SK-N-SH (cell line): Measurements from ENCODE around the gene MPDZ. TPM values are rescaled to one million over a fixed set of nuclear protein-coding genes. Genes with fewer than 3 reads are reported as not detected.

ENCODE experiments used
- CTCF ChIA-PET: fragments of 300-600, 350-600 bp; formaldehyde crosslinking; extraction: SDS; loops from one replicate; lab custom pipeline; 2021; lab: Yijun Ruan, JAX
- POLR2A ChIA-PET: fragments of 350-600 bp; sonication (Branson Sonifier 250); formaldehyde crosslinking; extraction: SDS; loops from one replicate; lab custom pipeline; 2020; ENCODE audit warnings: antibody characterized with exemption, inconsistent platforms; lab: Yijun Ruan, JAX
- DNase-seq: peaks from one replicate; pipeline ENCODE4 v3.0.0; 2012
- H2AFZ ChIP-seq: fragments of 200-600 bp; sonication (generic); 2 replicates; pipeline ENCODE4 v1.8.1; 2016; ENCODE audit warnings: antibody characterized with exemption, mild to moderate bottlenecking, low read depth
- H3F3A ChIP-seq: fragments of 200-600 bp; sonication (generic); replicated peaks from 2 replicates; pipeline ENCODE3; 2016; ENCODE audit warnings: antibody characterized with exemption, mild to moderate bottlenecking; ENCODE audit not compliant: insufficient read depth
- H3K27ac ChIP-seq, 2 experiments: fragments of 200-500 bp in 1 of 2; fragments of 200-600 bp in 1 of 2; sonication (Bioruptor generic) in 1 of 2; sonication (generic), shearing (Covaris generic) in 1 of 2; 2 replicates each; pipeline versions ENCODE4 v1.5.1 to v1.6.1; 2014 to 2016; ENCODE audit warnings: low read depth in 2 of 2, inconsistent platforms in 1 of 2, low read length in 1 of 2, mild to moderate bottlenecking in 1 of 2, mixed read lengths in 1 of 2
- H3K27me3 ChIP-seq: fragments of 200-600 bp; sonication (generic), shearing (Covaris generic); 2 replicates; pipeline ENCODE4 v1.6.1; 2016; ENCODE audit warnings: mixed run types; ENCODE audit not compliant: insufficient read depth
- H3K36me3 ChIP-seq, 2 experiments: fragments of 200-500 bp in 1 of 2; fragments of 200-600 bp in 1 of 2; sonication (Bioruptor generic) in 1 of 2; sonication (generic) in 1 of 2; replicated peaks in 1 of 2; 2 replicates each; pipeline versions ENCODE3 to v1.5.1; 2014 to 2016; ENCODE audit warnings: low read length in 1 of 2, mild to moderate bottlenecking in 1 of 2; ENCODE audit not compliant: insufficient read depth in 2 of 2, control insufficient read depth in 1 of 2
- H3K4me1 ChIP-seq, 2 experiments: fragments of 200-500 bp in 1 of 2; fragments of 200-600 bp in 1 of 2; sonication (Bioruptor generic) in 1 of 2; sonication (generic), shearing (Covaris generic) in 1 of 2; 2 replicates each; pipeline versions ENCODE4 v1.5.1 to v1.6.1; 2014 to 2016; ENCODE audit warnings: low read depth in 1 of 2, low read length in 1 of 2, mixed run types in 1 of 2; ENCODE audit not compliant: insufficient read depth in 2 of 2, control insufficient read depth in 1 of 2
- H3K4me2 ChIP-seq: fragments of 200-600 bp; sonication (generic), shearing (Covaris generic); 2 replicates; pipeline ENCODE4 v1.6.1; 2017; ENCODE audit warnings: mixed run types
- H3K4me3 ChIP-seq, 2 experiments: fragments of 200-500 bp in 1 of 2; fragments of 200-600 bp in 1 of 2; sonication (Bioruptor generic) in 1 of 2; sonication (generic), shearing (Covaris generic) in 1 of 2; 2 replicates each; pipeline versions ENCODE4 v1.5.1 to v1.8.1; 2014 to 2016; ENCODE audit warnings: low read depth in 2 of 2, inconsistent platforms in 1 of 2, low read length in 1 of 2, mild to moderate bottlenecking in 1 of 2, mixed read lengths in 1 of 2, moderate library complexity in 1 of 2
- H3K79me2 ChIP-seq: fragments of 200-600 bp; sonication (generic); 2 replicates; pipeline ENCODE4 v1.8.1; 2017; ENCODE audit warnings: mild to moderate bottlenecking; ENCODE audit not compliant: insufficient read depth
- H3K9ac ChIP-seq: fragments of 200-600 bp; sonication (generic); 2 replicates; pipeline ENCODE4 v1.6.1; 2017; ENCODE audit warnings: mixed run types
- H3K9me2 ChIP-seq: fragments of 200-600 bp; sonication (generic); 2 replicates; pipeline ENCODE4 v1.6.1; 2017; ENCODE audit warnings: mixed run types
- H3K9me3 ChIP-seq: fragments of 200-600 bp; sonication (generic); 2 replicates; pipeline ENCODE4 v1.6.1; 2017; ENCODE audit warnings: mixed run types, mild to moderate bottlenecking, moderate library complexity
- H4K20me1 ChIP-seq: fragments of 200-600 bp; sonication (generic); 2 replicates; pipeline ENCODE4 v1.6.1; 2017; ENCODE audit warnings: mild to moderate bottlenecking, mixed run types; ENCODE audit not compliant: insufficient read depth
- CHD2 ChIP-seq: fragments of 150-350 bp; IDR thresholded peaks from 2 replicates; pipeline ENCODE4 v1.6.1; 2018; ENCODE audit warnings: low read length; ENCODE audit not compliant: partially characterized antibody
- ELF1 ChIP-seq: IDR thresholded peaks from 2 replicates; pipeline ENCODE4 v1.4.0; 2012
- EP300 ChIP-seq, 2 experiments: IDR thresholded peaks; 2 replicates each; pipeline versions ENCODE4 v1.4.0 to v1.6.1; 2012; ENCODE audit warnings: borderline replicate concordance in 1 of 2, low read depth in 1 of 2, low read length in 1 of 2
- EZH2phosphoT487 ChIP-seq: fragments of 200-600 bp; sonication (generic); IDR thresholded peaks from 2 replicates; pipeline ENCODE4 v1.6.1; 2017; ENCODE audit warnings: low read depth, mixed run types, mild to moderate bottlenecking, antibody characterized with exemption, moderate library complexity, borderline replicate concordance
- FOSL2 ChIP-seq: IDR thresholded peaks from 2 replicates; pipeline ENCODE4 v1.4.0; 2012; ENCODE audit warnings: low read depth, mild to moderate bottlenecking, moderate library complexity, borderline replicate concordance
- FOXJ3 ChIP-seq: sonication (generic); formaldehyde crosslinking; IDR thresholded peaks from 2 replicates; pipeline ENCODE4 v1.5.1; 2020; ENCODE audit warnings: mild to moderate bottlenecking, missing genetic modification reagents
- GABPA ChIP-seq: IDR thresholded peaks from 2 replicates; pipeline ENCODE4 v1.4.0; 2012; ENCODE audit warnings: low read depth, mild to moderate bottlenecking
- GATA2 ChIP-seq: sonication (generic); formaldehyde crosslinking; IDR thresholded peaks from 2 replicates; pipeline ENCODE4 v1.5.0; 2020; ENCODE audit warnings: mild to moderate bottlenecking, missing genetic modification reagents
- JUND ChIP-seq: IDR thresholded peaks from 2 replicates; pipeline ENCODE4 v1.4.0; 2012
- MXI1 ChIP-seq: IDR thresholded peaks from 2 replicates; pipeline ENCODE4 v1.6.1; 2012; ENCODE audit warnings: mild to moderate bottlenecking, low read depth, low read length, improper control_type of control experiment
- NFIC ChIP-seq: IDR thresholded peaks from 2 replicates; pipeline ENCODE4 v1.4.0; 2012; ENCODE audit warnings: borderline replicate concordance
- PBX3 ChIP-seq: IDR thresholded peaks from 2 replicates; pipeline ENCODE4; 2012
- RAD21 ChIP-seq: IDR thresholded peaks from 2 replicates; pipeline ENCODE4 v1.6.1; 2012; ENCODE audit warnings: mild to moderate bottlenecking, low read length
- RCOR1 ChIP-seq: fragments of 150-350 bp; IDR thresholded peaks from 2 replicates; pipeline ENCODE4 v1.6.1; 2017; ENCODE audit warnings: antibody characterized with exemption, low read length
- RXRA ChIP-seq: IDR thresholded peaks from 2 replicates; pipeline ENCODE4 v1.4.0; 2012; ENCODE audit warnings: low read depth, mild to moderate bottlenecking, borderline replicate concordance
- SIN3A ChIP-seq: IDR thresholded peaks from 2 replicates; pipeline ENCODE4 v1.6.1; 2012; ENCODE audit warnings: low read depth, mild to moderate bottlenecking, low read length, moderate library complexity, borderline replicate concordance
- TCF12 ChIP-seq: IDR thresholded peaks from 2 replicates; pipeline ENCODE4 v1.4.0; 2012
- TEAD4 ChIP-seq: IDR thresholded peaks from 2 replicates; pipeline ENCODE4 v1.4.0; 2012; ENCODE audit warnings: mild to moderate bottlenecking, borderline replicate concordance; ENCODE audit not compliant: insufficient read depth
- USF1 ChIP-seq: IDR thresholded peaks from 2 replicates; pipeline ENCODE4 v1.4.0; 2012; ENCODE audit warnings: low read depth, borderline replicate concordance
- YY1 ChIP-seq: IDR thresholded peaks from 2 replicates; pipeline ENCODE4 v1.4.0; 2012; ENCODE audit warnings: low read depth, mild to moderate bottlenecking
- WGBS: methylation state at CpG from one replicate; pipeline ENCODE4 v1.1.6; 2017; ENCODE audit warnings: low lambda C conversion rate; 5-methylcytosine and 5-hydroxymethylcytosine counted together
- polyA plus RNA-seq, 3 experiments: library from polyadenylated mRNA; depleted of rRNA; stranded (reverse); fragments of >200 nt; gene quantifications; 2 replicates each; pipeline ENCODE4 v1.2.3, GENCODE V29; 2012
- TF ChIP-seq, protein P1 (sequence below): fragments of 200-600 bp; sonication (generic); IDR thresholded peaks from 2 replicates; pipeline ENCODE4 v1.6.1; 2017; ENCODE audit warnings: antibody characterized with exemption, mild to moderate bottlenecking, moderate library complexity
- TF ChIP-seq, protein P2 (sequence below): IDR thresholded peaks from 2 replicates; pipeline ENCODE4 v1.4.0; 2012; ENCODE audit warnings: low read depth
- TF ChIP-seq, protein P3 (sequence below): fragments of 150-350 bp; IDR thresholded peaks from 2 replicates; pipeline ENCODE4 v1.6.1; 2016; ENCODE audit warnings: mild to moderate bottlenecking, low read depth, low read length

MPDZ gene
- polyA plus RNA-seq, 1 of the 3 experiments (the other 2 are of a cell fraction) = 20.5 TPM

DNA sequence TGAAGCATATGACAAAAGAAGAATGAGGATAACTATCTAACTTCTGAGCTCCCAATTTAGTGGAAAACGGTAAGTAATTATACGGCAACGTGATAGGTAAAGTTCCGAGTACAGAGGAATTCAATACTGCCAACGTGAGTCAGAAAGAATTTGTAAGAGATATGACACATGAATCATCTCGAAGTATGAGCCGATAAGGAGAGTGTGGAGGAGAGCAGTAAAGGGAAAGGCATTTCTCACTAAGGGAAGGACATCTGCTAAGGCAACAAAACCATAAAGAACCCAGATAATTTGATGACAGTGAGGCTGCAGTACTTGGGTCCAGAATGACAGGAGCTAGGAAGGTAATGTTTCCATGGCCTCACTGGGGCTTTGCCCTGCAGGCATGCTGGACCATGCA lies 11.0 kb downstream of the MPDZ start (continued):
- TF ChIP-seq USF1 (0 out of 2 replicates have a peak, but pooled peaks have one; percentile 17), MXI1 (no peak), ELF1 (no peak), RCOR1 (no peak), SIN3A (peak; percentile 60; the same call in 1 of the 2 replicates), TEAD4 (peak; percentile 61; the same call in 1 of the 2 replicates), CHD2 (no peak)
- TF ChIP-seq, protein P1, sequence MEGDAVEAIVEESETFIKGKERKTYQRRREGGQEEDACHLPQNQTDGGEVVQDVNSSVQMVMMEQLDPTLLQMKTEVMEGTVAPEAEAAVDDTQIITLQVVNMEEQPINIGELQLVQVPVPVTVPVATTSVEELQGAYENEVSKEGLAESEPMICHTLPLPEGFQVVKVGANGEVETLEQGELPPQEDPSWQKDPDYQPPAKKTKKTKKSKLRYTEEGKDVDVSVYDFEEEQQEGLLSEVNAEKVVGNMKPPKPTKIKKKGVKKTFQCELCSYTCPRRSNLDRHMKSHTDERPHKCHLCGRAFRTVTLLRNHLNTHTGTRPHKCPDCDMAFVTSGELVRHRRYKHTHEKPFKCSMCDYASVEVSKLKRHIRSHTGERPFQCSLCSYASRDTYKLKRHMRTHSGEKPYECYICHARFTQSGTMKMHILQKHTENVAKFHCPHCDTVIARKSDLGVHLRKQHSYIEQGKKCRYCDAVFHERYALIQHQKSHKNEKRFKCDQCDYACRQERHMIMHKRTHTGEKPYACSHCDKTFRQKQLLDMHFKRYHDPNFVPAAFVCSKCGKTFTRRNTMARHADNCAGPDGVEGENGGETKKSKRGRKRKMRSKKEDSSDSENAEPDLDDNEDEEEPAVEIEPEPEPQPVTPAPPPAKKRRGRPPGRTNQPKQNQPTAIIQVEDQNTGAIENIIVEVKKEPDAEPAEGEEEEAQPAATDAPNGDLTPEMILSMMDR = no peak

GRCh38 chr9:13267743-13268142 lies 11.7 kb downstream of the MPDZ start:
- Histone ChIP-seq H3K36me3 (no peaks in the 10 kb centered on the region), H3K4me3 (no peak overlapping the region), H3K9me3 (no peaks in the 10 kb centered on the region), H3K9ac (peak overlapping the region; percentile 28; the same call in 1 of the 2 replicates), H4K20me1 (0 out of 2 replicates have a peak, but pooled peaks cover 3% of the 10 kb centered on the region), H2AFZ (no peak overlapping the region), H3K27ac (peak overlapping the region; percentile 45 to 81; a peak in 3 of 4 replicates), H3K4me2 (peak overlapping the region; percentile 23; the same call in 1 of the 2 replicates), H3F3A (peaks cover 28% of the 10 kb centered on the region), H3K27me3 (no peaks in the 10 kb centered on the region), H3K4me1 (peaks cover 7 to 22% of the 10 kb centered on the region in 2 experiments; a peak in 3 of 4 replicates), H3K79me2 (peaks cover 83% of the 10 kb centered on the region), H3K9me2 (no peaks in the 10 kb centered on the region)
- ChIA-PET POLR2A (no interaction called here), CTCF (interaction anchor here (0.7 to 1.0 kb wide), 3 partner anchors 13 to 154 kb away, joined by 3 to 4 read pairs (median 4); no protein-coding TSS in a partner anchor)
- 10% methylated on average over 2 of the region's 2 CpGs for WGBS
- no peak for DNase-seq
- TF ChIP-seq RCOR1 = no peak
- TF ChIP-seq YY1 = no peak
- TF ChIP-seq PBX3 = peak; percentile 85
- peak; percentile 47; the same call in 1 of the 2 replicates for TF ChIP-seq SIN3A
- TF ChIP-seq MXI1 = no peak
- TF ChIP-seq NFIC = peak; percentile 56; the same call in 1 of the 2 replicates
- peak; percentile 17; the same call in 1 of the 2 replicates for TF ChIP-seq RXRA
- TF ChIP-seq GABPA = 0 out of 2 replicates have a peak, but pooled peaks have one; percentile 26
- peak; percentile 95 for TF ChIP-seq JUND
- no peak for TF ChIP-seq USF1
- TF ChIP-seq TCF12 = peak; percentile 83
- TF ChIP-seq, protein P2, sequence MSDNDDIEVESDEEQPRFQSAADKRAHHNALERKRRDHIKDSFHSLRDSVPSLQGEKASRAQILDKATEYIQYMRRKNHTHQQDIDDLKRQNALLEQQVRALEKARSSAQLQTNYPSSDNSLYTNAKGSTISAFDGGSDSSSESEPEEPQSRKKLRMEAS = peak; percentile 40; the same call in 1 of the 2 replicates
- TF ChIP-seq RAD21 = no peak
- TF ChIP-seq GATA2 (CRISPR knock-in tag) = no peak
- peak in 1 of 2 experiments; percentile 77; a peak in 1 of 4 replicates for TF ChIP-seq EP300 (IDR thresholded peaks at IDR 0.05; ENCODE audit: borderline replicate concordance in 1 of 2, low read depth in 1 of 2, low read length in 1 of 2)
- no peak for TF ChIP-seq CHD2
- TF ChIP-seq, protein P1 = no peak
- no peak for TF ChIP-seq EZH2phosphoT487
- TF ChIP-seq ELF1 = peak; percentile 28; the same call in 1 of the 2 replicates
- TF ChIP-seq, protein P3, sequence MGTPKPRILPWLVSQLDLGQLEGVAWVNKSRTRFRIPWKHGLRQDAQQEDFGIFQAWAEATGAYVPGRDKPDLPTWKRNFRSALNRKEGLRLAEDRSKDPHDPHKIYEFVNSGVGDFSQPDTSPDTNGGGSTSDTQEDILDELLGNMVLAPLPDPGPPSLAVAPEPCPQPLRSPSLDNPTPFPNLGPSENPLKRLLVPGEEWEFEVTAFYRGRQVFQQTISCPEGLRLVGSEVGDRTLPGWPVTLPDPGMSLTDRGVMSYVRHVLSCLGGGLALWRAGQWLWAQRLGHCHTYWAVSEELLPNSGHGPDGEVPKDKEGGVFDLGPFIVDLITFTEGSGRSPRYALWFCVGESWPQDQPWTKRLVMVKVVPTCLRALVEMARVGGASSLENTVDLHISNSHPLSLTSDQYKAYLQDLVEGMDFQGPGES = no peak
- TF ChIP-seq FOSL2 = peak; percentile 94
- TF ChIP-seq FOXJ3 = no peak
